Measurements from ENCODE around the gene FAM43A. TPM values are rescaled to one million over a fixed set of nuclear protein-coding genes. Genes with fewer than 3 reads are reported as not detected.

FAM43A gene
- total RNA-seq, 2 experiments from 2014 or later = 7.5 to 21.6 TPM

DNA sequence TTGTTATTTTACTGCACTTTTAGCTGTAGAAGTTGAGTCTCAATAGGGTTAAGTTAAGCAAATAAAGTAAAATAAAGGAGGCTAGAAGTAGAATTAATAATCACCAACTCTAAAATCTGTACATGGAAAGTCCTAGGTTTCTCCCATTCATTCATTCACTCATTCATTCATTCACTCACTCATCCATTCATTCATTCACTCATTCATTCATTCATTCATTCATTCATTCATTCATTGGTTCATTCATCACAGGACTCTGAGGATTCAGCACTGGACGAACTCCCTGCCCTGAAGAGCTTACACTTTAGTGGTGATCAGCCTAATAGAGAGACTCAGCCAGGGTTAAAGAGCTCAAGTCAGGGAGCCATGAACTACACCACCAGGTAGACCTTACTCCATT lies 9.2 kb upstream of the FAM43A start:
- H3K9me3 ChIP-seq (ENCODE audit: low read length) = no peaks in the 10 kb centered on the region
- H3K9me2 ChIP-seq (ENCODE audit: insufficient read depth, low read length) = no peaks in the 10 kb centered on the region
- no peaks in the 10 kb centered on the region for H3K36me3 ChIP-seq (ENCODE audit: insufficient read depth, low read length)
- H3K4me1 ChIP-seq (ENCODE audit: insufficient read depth, low read length, poor library complexity, severe bottlenecking) = peaks cover 10% of the 10 kb centered on the region
- DNase-seq (ENCODE audit: low spot score) = no peak
- H3K27ac ChIP-seq (ENCODE audit: low read depth, low read length, poor library complexity, severe bottlenecking) = no peak overlapping the region
- no TSS peak for BruUV-seq (replicated peaks)
- no peak overlapping the region for H3K4me2 ChIP-seq (ENCODE audit: low read length)
- H2AFZ ChIP-seq (ENCODE audit: low read length) = no peak overlapping the region
- ChIA-PET CTCF (ENCODE audit: unreplicated experiment) (no interaction called here), POLR2A (interaction anchor here (0.6 to 1.0 kb wide), 2 partner anchors 15 to 332 kb away, joined by 3 to 5 read pairs; no protein-coding TSS in a partner anchor)
- intact Hi-C loops (cut with micrococcal nuclease; ENCODE audit: unreplicated experiment) = no loop called here
- TF ChIP-seq, protein P1, sequence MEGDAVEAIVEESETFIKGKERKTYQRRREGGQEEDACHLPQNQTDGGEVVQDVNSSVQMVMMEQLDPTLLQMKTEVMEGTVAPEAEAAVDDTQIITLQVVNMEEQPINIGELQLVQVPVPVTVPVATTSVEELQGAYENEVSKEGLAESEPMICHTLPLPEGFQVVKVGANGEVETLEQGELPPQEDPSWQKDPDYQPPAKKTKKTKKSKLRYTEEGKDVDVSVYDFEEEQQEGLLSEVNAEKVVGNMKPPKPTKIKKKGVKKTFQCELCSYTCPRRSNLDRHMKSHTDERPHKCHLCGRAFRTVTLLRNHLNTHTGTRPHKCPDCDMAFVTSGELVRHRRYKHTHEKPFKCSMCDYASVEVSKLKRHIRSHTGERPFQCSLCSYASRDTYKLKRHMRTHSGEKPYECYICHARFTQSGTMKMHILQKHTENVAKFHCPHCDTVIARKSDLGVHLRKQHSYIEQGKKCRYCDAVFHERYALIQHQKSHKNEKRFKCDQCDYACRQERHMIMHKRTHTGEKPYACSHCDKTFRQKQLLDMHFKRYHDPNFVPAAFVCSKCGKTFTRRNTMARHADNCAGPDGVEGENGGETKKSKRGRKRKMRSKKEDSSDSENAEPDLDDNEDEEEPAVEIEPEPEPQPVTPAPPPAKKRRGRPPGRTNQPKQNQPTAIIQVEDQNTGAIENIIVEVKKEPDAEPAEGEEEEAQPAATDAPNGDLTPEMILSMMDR (conservative IDR thresholded peaks at IDR 0.05; ENCODE audit: low read length) = no peak
- no peak for TF ChIP-seq EZH2phosphoT487 (IDR thresholded peaks at IDR 0.05; ENCODE audit: borderline replicate concordance, low read depth, low read length)
- peaks cover 6% of the 10 kb centered on the region for H3K79me2 ChIP-seq (ENCODE audit: insufficient read depth, low read depth, low read length)
- no peak overlapping the region for H3K4me3 ChIP-seq (ENCODE audit: low read depth, low read length, poor library complexity, severe bottlenecking)
- peaks cover 4% of the 10 kb centered on the region; the same call in 1 of the 2 replicates for H4K20me1 ChIP-seq (ENCODE audit: insufficient read depth, low read length)

DNA sequence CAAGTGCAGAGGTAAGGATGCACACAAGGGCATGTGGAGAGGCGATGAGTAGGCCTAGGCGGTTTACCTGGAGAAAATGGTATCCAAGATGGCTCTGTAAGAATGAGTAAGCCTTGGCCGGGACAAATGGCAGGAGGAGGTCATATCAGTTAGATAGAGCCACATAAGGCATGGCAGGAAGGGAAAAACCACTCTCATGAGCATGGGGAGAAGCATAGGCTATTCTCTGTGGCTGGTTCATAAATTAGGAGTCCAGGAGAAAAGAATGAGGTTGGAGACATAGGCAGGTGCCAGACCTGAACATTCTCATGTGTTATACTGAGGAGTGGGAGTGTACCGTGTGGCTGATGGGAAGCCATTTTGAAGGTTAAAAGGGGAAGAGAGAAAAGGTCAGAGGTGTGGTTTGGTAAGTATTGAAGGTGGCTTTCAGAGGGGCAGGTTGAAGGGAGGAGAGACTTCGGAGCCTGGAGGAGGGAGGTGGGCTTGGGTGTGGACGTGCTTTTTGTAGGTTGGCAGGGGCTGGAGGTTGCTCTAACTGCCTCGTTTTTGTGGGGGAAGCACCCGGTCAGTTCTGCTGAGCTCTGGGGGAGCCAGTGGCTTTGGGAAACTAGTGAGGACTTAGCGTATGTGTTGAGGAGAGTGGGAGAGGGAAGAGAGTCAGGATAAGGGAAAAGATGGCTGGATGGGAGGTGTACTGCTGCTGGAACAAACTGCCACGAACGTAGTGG lies 4.6 kb upstream of the FAM43A start:
- Histone ChIP-seq H3K9me2 (ENCODE audit: insufficient read depth, low read length) (no peaks in the 10 kb centered on the region), H3K79me2 (ENCODE audit: insufficient read depth, low read depth, low read length) (no peaks in the 10 kb centered on the region), H3K4me1 (ENCODE audit: insufficient read depth, low read length, poor library complexity, severe bottlenecking) (peaks cover 27% of the 10 kb centered on the region), H2AFZ (ENCODE audit: low read length) (peak overlapping the region; percentile 35; the same call in 1 of the 2 replicates), H3K9me3 (ENCODE audit: low read length) (no peaks in the 10 kb centered on the region), H3K36me3 (ENCODE audit: insufficient read depth, low read length) (no peaks in the 10 kb centered on the region), H3K4me2 (ENCODE audit: low read length) (no peak overlapping the region), H3K27ac (ENCODE audit: low read depth, low read length, poor library complexity, severe bottlenecking) (no peak overlapping the region), H3K4me3 (ENCODE audit: low read depth, low read length, poor library complexity, severe bottlenecking) (no peak overlapping the region), H4K20me1 (ENCODE audit: insufficient read depth, low read length) (no peaks in the 10 kb centered on the region)
- intact Hi-C loops (cut with micrococcal nuclease; ENCODE audit: unreplicated experiment) = loop anchor here (5.0 to 10.0 kb wide), 2 partner anchors 194 to 321 kb away; no protein-coding TSS in a partner anchor
- TF ChIP-seq, protein P1 (conservative IDR thresholded peaks at IDR 0.05; ENCODE audit: low read length) = no peak
- TF ChIP-seq EZH2phosphoT487 (IDR thresholded peaks at IDR 0.05; ENCODE audit: borderline replicate concordance, low read depth, low read length) = no peak
- POLR2A ChIA-PET = interaction anchor here (0.6 kb wide), 1 partner anchor 750 kb away, joined by 3 read pairs; no protein-coding TSS in a partner anchor
- DNase-seq (ENCODE audit: low spot score) = no peak
- no TSS peak for BruUV-seq (replicated peaks)
- CTCF ChIA-PET (ENCODE audit: unreplicated experiment) = no interaction called here

Data from OCI-LY7 (cell line).